Activated B cell treated with CpG ODN at 0.5 μM for 24 hours (primary cell): ENCODE results near the gene MRE11. TPM values are rescaled to one million over a fixed set of nuclear protein-coding genes. Genes with fewer than 3 reads are reported as not detected.

ENCODE experiments used
- ATAC-seq: fragments of 200-7000 bp; cut with Tn5 transposase; one replicate; pipeline ENCODE4 v1.10.0; 2021; ENCODE audit warnings: low read depth, mild to moderate bottlenecking, moderate library complexity
- CTCF ChIA-PET: fragments of 350-600 bp; sonication (Branson Sonifier 250); formaldehyde crosslinking; loops from one replicate; lab custom pipeline; 2021; ENCODE audit warnings: antibody characterized with exemption; lab: Charles Lee
- POLR2A ChIA-PET: fragments of 350-600 bp; sonication (Branson Sonifier 250); formaldehyde crosslinking; loops from one replicate; lab custom pipeline; 2021; ENCODE audit warnings: antibody characterized with exemption; lab: Charles Lee
- DNase-seq: peaks from one replicate; pipeline ENCODE4 v3.0.0; 2022
- H3K27ac Mint-ChIP-seq: one replicate; pipeline ENCODE4 v1.8.0; 2020; ENCODE audit warnings: mixed read lengths
- H3K27me3 Mint-ChIP-seq: one replicate; pipeline ENCODE4 v1.8.0; 2021; ENCODE audit warnings: mixed read lengths
- H3K36me3 Mint-ChIP-seq: one replicate; pipeline ENCODE4 v1.8.0; 2021; ENCODE audit warnings: low read depth, mixed read lengths
- H3K4me1 Mint-ChIP-seq: one replicate; pipeline ENCODE4 v1.8.0; 2021; ENCODE audit warnings: mixed read lengths
- H3K4me3 Mint-ChIP-seq: one replicate; pipeline ENCODE4 v1.8.0; 2020; ENCODE audit warnings: mild to moderate bottlenecking, mixed read lengths
- H3K9me3 Mint-ChIP-seq: one replicate; pipeline ENCODE4 v1.8.0; 2020; ENCODE audit warnings: mixed read lengths
- intact Hi-C: fragments of 100-400 bp; cut with micrococcal nuclease; formaldehyde crosslinking; loops from one replicate; pipeline ENCODE4 v1.15.1; 2024
- total RNA-seq: library from RNA; stranded (reverse); gene quantifications from 2 replicates; pipeline ENCODE4 v1.2.3, GENCODE V29; 2022
- TF ChIP-seq, protein P1 (sequence below): fragments of 200-600 bp; IDR thresholded peaks from one replicate; pipeline ENCODE4 v1.8.0; 2022; ENCODE audit warnings: antibody characterized with exemption, mild to moderate bottlenecking

MRE11 gene
- total RNA-seq, 1 donor from 2014 or later: 40.1 TPM

DNA sequence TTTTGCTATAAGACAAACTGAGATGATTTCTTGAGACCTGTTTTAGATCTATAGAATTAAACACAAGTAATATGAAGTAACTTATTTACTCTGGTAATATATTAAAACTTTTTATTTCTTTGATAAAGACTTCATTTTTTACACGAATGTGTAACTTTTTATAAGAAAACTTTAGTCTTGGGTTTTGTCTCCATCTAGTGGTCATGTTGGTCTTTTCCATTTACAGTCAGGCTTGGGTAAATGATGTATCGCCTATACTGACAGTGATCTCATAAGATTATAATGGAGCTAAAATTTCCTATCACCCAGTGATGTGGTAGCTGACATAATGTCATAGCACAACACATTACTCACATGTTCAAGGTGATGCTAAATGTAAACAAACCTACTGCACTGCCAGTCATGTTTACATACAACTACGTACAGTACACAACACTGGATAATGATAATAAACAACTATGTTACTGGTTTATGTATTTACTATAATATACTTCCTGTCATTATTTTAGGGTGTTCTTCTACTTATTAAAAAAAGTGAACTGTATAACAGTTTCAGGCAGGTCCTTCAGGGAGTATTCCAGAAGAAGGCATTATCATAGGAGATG lies 11.1 kb upstream of the MRE11 start:
- ChIA-PET CTCF (interaction anchor here (0.9 to 1.6 kb wide), 6 partner anchors 12 to 610 kb away, joined by 3 to 13 read pairs (median 4); no protein-coding TSS in a partner anchor), POLR2A (no interaction called here)
- TF ChIP-seq, protein P1, sequence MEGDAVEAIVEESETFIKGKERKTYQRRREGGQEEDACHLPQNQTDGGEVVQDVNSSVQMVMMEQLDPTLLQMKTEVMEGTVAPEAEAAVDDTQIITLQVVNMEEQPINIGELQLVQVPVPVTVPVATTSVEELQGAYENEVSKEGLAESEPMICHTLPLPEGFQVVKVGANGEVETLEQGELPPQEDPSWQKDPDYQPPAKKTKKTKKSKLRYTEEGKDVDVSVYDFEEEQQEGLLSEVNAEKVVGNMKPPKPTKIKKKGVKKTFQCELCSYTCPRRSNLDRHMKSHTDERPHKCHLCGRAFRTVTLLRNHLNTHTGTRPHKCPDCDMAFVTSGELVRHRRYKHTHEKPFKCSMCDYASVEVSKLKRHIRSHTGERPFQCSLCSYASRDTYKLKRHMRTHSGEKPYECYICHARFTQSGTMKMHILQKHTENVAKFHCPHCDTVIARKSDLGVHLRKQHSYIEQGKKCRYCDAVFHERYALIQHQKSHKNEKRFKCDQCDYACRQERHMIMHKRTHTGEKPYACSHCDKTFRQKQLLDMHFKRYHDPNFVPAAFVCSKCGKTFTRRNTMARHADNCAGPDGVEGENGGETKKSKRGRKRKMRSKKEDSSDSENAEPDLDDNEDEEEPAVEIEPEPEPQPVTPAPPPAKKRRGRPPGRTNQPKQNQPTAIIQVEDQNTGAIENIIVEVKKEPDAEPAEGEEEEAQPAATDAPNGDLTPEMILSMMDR: peak; percentile 79
- peak; percentile 47 for ATAC-seq
- Mint-ChIP-seq H3K27me3 (no peaks in the 10 kb centered on the region), H3K4me1 (no peaks in the 10 kb centered on the region), H3K36me3 (peaks cover 25% of the 10 kb centered on the region), H3K4me3 (no peak overlapping the region), H3K27ac (no peak overlapping the region), H3K9me3 (no peaks in the 10 kb centered on the region)
- no peak for DNase-seq
- intact Hi-C loops: loop anchor here (1.0 kb wide), 3 partner anchors 321 to 1270 kb away; no protein-coding TSS in a partner anchor

DNA sequence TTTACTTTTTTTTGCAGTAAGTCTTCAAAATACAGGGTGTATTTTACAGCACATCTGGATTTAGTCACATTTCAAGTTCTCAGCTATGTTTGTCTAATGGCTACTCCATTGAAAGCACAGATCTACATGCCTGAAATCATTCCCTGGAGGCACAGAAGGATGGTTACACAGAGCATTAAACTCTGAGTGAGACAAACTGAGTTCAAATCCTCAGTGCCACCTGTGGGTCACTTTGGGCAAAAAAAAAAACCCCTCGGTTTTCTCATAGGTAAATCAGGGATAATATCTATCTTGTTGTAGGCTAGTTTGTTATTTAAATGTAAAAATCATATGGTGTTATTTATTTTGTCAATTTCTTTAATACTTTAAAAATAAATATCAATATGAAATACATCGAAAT lies 7.9 kb upstream of the MRE11 start:
- POLR2A ChIA-PET: interaction anchor here (0.7 kb wide), 1 partner anchor 472 kb away, joined by 4 read pairs; no protein-coding TSS in a partner anchor
- Mint-ChIP-seq H3K4me3 (no peak overlapping the region), H3K36me3 (peaks cover 53% of the 10 kb centered on the region), H3K9me3 (no peaks in the 10 kb centered on the region), H3K27me3 (no peaks in the 10 kb centered on the region), H3K4me1 (no peaks in the 10 kb centered on the region), H3K27ac (no peak overlapping the region)
- TF ChIP-seq, protein P1: no peak
- ATAC-seq: no peak
- CTCF ChIA-PET: no interaction called here
- intact Hi-C loops: no loop called here
- no peak for DNase-seq

DNA sequence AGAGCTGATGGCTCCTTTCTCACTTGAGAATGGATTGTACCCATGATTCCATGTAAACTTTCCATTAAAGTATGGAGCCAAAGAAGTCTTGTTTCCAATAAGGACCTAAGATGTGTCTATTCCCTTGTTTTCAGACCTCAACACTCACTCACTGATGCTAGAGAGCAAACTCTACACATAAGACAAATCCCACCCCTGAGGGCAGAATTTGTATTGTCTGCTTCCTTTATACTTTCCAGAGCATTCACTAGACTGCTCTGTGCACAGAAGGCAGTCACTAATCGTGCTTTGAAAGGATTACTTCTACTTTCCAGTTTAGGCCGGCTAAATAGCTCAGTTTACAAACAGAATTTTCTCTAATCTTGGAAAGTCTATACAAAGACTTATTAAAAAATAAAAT lies 6.5 kb upstream of the MRE11 start:
- H3K9me3 Mint-ChIP-seq: no peaks in the 10 kb centered on the region
- H3K27me3 Mint-ChIP-seq: no peaks in the 10 kb centered on the region
- TF ChIP-seq, protein P1: no peak
- peaks cover 58% of the 10 kb centered on the region for H3K36me3 Mint-ChIP-seq
- intact Hi-C loops: no loop called here
- no peak overlapping the region for H3K4me3 Mint-ChIP-seq
- H3K27ac Mint-ChIP-seq: no peak overlapping the region
- ChIA-PET POLR2A (no interaction called here), CTCF (no interaction called here)
- ATAC-seq (no peak), DNase-seq (no peak)
- H3K4me1 Mint-ChIP-seq: peaks cover 7% of the 10 kb centered on the region

DNA sequence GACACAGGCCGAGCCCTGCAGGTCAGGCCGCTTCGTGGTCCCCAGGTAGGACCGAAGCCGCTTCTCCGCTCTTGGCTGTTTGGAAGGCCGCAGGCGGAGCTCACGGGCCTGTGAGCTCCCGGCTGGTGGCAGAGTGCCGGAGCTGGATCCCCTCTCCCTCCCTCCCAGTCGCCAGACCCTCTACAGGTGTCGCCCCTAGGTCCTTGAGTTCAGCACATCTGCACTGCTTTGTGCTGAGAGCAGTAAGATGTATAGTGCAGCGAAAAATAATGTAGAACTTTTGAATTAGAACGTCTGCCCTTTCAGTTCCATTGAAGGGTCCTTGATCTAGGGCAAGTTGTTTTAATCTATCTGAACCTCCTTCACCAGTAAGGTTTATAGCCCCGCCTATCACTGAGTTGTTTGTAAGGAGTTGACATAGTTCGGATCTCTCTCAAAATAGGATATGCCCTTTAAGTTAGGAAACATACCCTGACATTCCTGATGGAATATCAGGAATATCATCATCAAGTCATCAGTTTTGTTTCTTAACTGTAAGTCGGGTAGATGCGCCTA lies 559 bp upstream of the MRE11 start:
- peaks cover 39% of the 10 kb centered on the region for H3K4me1 Mint-ChIP-seq
- DNase-seq (no peak), ATAC-seq (peak; percentile 58)
- H3K27me3 Mint-ChIP-seq: no peaks in the 10 kb centered on the region
- peak overlapping the region; percentile 93 for H3K4me3 Mint-ChIP-seq
- ChIA-PET CTCF (no interaction called here), POLR2A (interaction anchor here (0.6 to 2.6 kb wide), 7 partner anchors 16 to 1296 kb away, joined by 3 to 13 read pairs (median 5); partner anchors contain the start of genes C11orf54, C11orf97, CEP57 and CWC15)
- H3K9me3 Mint-ChIP-seq: no peaks in the 10 kb centered on the region
- TF ChIP-seq, protein P1: no peak
- H3K36me3 Mint-ChIP-seq: peaks cover 50% of the 10 kb centered on the region
- H3K27ac Mint-ChIP-seq: peak overlapping the region; percentile 92
- intact Hi-C loops: loop anchor here (1.0 to 10.0 kb wide), 4 partner anchors 49 to 1901 kb away; partner anchors contain the start of genes CWC15, FUT4, JRKL and KDM4D

DNA sequence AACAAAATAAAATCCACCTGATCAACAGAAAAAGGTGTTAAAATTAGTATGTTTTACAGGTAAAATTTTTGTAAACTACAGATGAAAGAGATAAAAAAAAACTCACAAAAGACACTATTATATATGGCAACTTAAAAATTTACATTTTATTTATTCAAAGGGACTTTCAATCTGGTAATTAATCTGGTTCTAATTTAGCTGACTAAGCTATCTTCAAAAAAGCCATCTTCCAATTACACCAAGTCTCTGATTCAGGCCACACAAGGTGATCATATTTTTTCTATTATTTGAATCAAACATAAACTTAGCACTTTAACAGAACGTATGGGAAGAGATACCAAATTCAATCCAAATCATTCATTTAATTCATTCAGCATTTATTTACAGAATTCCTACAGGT lies 7.6 kb downstream of the MRE11 start:
- Mint-ChIP-seq H3K27ac (no peak overlapping the region), H3K36me3 (peaks cover 83% of the 10 kb centered on the region)
- CTCF ChIA-PET: no interaction called here

More for the DNA sequence above, 7.6 kb downstream of the MRE11 start:
- Mint-ChIP-seq H3K4me1 (no peaks in the 10 kb centered on the region), H3K4me3 (no peak overlapping the region), H3K27me3 (no peaks in the 10 kb centered on the region), H3K9me3 (peaks cover 2% of the 10 kb centered on the region)
- POLR2A ChIA-PET: no interaction called here
- ATAC-seq (no peak), DNase-seq (no peak)
- intact Hi-C loops: no loop called here
- TF ChIP-seq, protein P1: no peak
